ENCODE measurements around the gene EFCAB6.

EFCAB6 gene

GRCh38 chr22:43802897-43803495 lies 9.1 kb downstream of the EFCAB6 start:
- DNase-seq = no peak

GRCh38 chr22:43800970-43801369 lies 11.1 kb downstream of the EFCAB6 start:
- DNase-seq = no peak

- DNase-seq = no peak
These were observed 13.6 kb downstream of the EFCAB6 start for GRCh38 chr22:43798492-43798891.

GRCh38 chr22:43796567-43796966 lies 15.5 kb downstream of the EFCAB6 start:
- peak; percentile 1 to 7 for DNase-seq

GRCh38 chr22:43795320-43795719 lies 16.8 kb downstream of the EFCAB6 start:
- no peak for DNase-seq

- no peak for DNase-seq
These were observed 19.2 kb downstream of the EFCAB6 start for GRCh38 chr22:43792905-43793304.

- DNase-seq = no peak
These were observed 22.7 kb downstream of the EFCAB6 start for GRCh38 chr22:43789452-43789851.

GRCh38 chr22:43783777-43784176 lies 28.3 kb downstream of the EFCAB6 start:
- DNase-seq = no peak

- no peak for DNase-seq
These were observed 29.7 kb downstream of the EFCAB6 start for GRCh38 chr22:43782448-43782847.

GRCh38 chr22:43777286-43777685 lies 34.8 kb downstream of the EFCAB6 start:
- DNase-seq = no peak

- DNase-seq = no peak
These were observed 35.9 kb downstream of the EFCAB6 start for GRCh38 chr22:43776081-43776670.

- DNase-seq = no peak
These were observed 37.7 kb downstream of the EFCAB6 start for GRCh38 chr22:43774318-43774915.

GRCh38 chr22:43772831-43773230 lies 39.3 kb downstream of the EFCAB6 start:
- no peak for DNase-seq

- no peak for DNase-seq
These were observed 56.7 kb downstream of the EFCAB6 start for GRCh38 chr22:43755452-43755851.

GRCh38 chr22:43755011-43755410 lies 57.1 kb downstream of the EFCAB6 start:
- no peak for DNase-seq

- no peak for DNase-seq
These were observed 57.9 kb downstream of the EFCAB6 start for GRCh38 chr22:43754176-43754575.

GRCh38 chr22:43753688-43754087 lies 58.4 kb downstream of the EFCAB6 start:
- DNase-seq = no peak

GRCh38 chr22:43750751-43751150 lies 61.4 kb downstream of the EFCAB6 start:
- no peak for DNase-seq

- DNase-seq = no peak
These were observed 62.6 kb downstream of the EFCAB6 start for GRCh38 chr22:43749473-43749872.

- no peak for DNase-seq
These were observed 64.2 kb downstream of the EFCAB6 start for GRCh38 chr22:43747877-43748276.

GRCh38 chr22:43747058-43747457 lies 65.0 kb downstream of the EFCAB6 start:
- no peak for DNase-seq

GRCh38 chr22:43745783-43746356 lies 66.2 kb downstream of the EFCAB6 start:
- DNase-seq = no peak

- no peak for DNase-seq
These were observed 66.7 kb downstream of the EFCAB6 start for GRCh38 chr22:43745411-43745770.

GRCh38 chr22:43744700-43745410 lies 67.2 kb downstream of the EFCAB6 start:
- no peak for DNase-seq

Data from Kasumi-1 (cell line).